GM12892 (cell line): Measurements from ENCODE around the gene ARHGEF12.

Experiments
- POLR2A ChIP-seq: IDR thresholded peaks from 2 replicates; pipeline ENCODE4 v1.6.1; 2011; ENCODE audit warnings: low read depth, low read length, control low read depth
- POLR2AphosphoS5 ChIP-seq: IDR thresholded peaks from 2 replicates; pipeline ENCODE4 v1.6.1; 2011; ENCODE audit warnings: low read depth, low read length, control low read depth
- TAF1 ChIP-seq: IDR thresholded peaks from 2 replicates; pipeline ENCODE4 v1.6.1; 2011; ENCODE audit warnings: low read depth, mild to moderate bottlenecking, control low read depth, low read length, borderline replicate concordance

DNA sequence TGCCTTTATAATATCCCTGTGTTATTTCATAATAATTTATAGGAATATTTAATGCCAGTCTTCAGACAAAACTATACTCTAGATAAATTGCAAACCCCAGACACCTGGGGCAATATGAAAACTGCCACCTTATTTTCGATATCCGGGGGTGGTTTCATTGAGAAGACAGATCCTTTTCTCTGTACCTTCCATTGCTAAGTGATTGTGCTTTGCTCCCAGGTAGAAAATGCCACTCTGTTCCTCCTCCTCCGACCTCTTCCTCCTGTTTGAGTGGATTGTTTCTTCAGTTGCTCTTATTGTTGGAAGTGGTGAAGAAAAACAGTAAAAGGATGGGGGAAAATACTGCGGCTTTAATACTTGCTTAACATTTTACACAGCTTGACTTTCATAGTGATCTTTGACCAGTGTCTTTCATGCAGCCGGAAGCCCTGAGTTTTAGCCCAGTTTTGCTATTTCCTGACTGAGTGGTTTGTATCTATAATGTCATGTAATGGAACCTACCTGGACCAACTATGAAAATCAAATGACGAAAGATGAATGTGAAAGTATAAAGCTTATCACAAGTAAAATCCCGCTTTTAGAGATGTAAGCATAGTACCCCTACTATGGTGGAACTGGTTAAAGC, 169.7 kb downstream of the ARHGEF12 start:
- TF ChIP-seq POLR2A (no peak), POLR2AphosphoS5 (no peak), TAF1 (no peak)
